BJ (cell line): ENCODE results near the gene NFKBIZ. TPM values are rescaled to one million over a fixed set of nuclear protein-coding genes. Genes with fewer than 3 reads are reported as not detected.

ENCODE experiments used
- CTCF ChIA-PET: fragments of 350-600 bp; formaldehyde crosslinking; extraction: SDS; loops from one replicate; lab custom pipeline; 2021; ENCODE audit warnings: antibody characterized with exemption, inconsistent platforms; lab: Yijun Ruan, JAX
- POLR2A ChIA-PET: fragments of 300-600 bp; sonication (Branson Sonifier 250); formaldehyde crosslinking; extraction: SDS; loops from one replicate; lab custom pipeline; 2021; ENCODE audit warnings: antibody characterized with exemption; lab: Charles Lee
- DNase-seq: peaks from one replicate; pipeline ENCODE4 v3.0.0-alpha.2; 2011; ENCODE audit warnings: low read depth
- H3K27me3 ChIP-seq: 2 replicates; pipeline ENCODE4 v1.6.0; 2011; ENCODE audit warnings: low read length; ENCODE audit not compliant: control insufficient read depth, insufficient read depth
- H3K36me3 ChIP-seq: 2 replicates; pipeline ENCODE4 v1.5.1; 2011; ENCODE audit warnings: low read length; ENCODE audit not compliant: control insufficient read depth, insufficient read depth
- H3K4me3 ChIP-seq: 2 replicates; pipeline ENCODE4 v1.5.1; 2011; ENCODE audit warnings: low read depth, mild to moderate bottlenecking, control low read depth, low read length
- CTCF ChIP-seq: IDR thresholded peaks from 2 replicates; pipeline ENCODE4 v1.5.1; 2011; ENCODE audit warnings: low read depth, mild to moderate bottlenecking, control low read depth, inconsistent platforms, low read length, moderate library complexity; ENCODE audit not compliant: insufficient read depth
- polyA plus RNA-seq: library from polyadenylated mRNA; depleted of rRNA; stranded (reverse); fragments of >200 nt; gene quantifications from 2 replicates; pipeline ENCODE4 v1.2.3, GENCODE V29; 2011

NFKBIZ gene
- polyA plus RNA-seq, 1 experiment, result 50.1 TPM

GRCh38 chr3:101888653-101889052 is 39.3 kb downstream of the NFKBIZ start:
- ChIA-PET CTCF (no interaction called here), POLR2A (no interaction called here)
- DNase-seq, result no peak
- no peak for TF ChIP-seq CTCF
- H3K4me3 ChIP-seq, result no peak overlapping the region
- H3K36me3 ChIP-seq, result no peaks in the 10 kb centered on the region
- no peaks in the 10 kb centered on the region for H3K27me3 ChIP-seq

- TF ChIP-seq CTCF, result no peak
- no peaks in the 10 kb centered on the region for H3K27me3 ChIP-seq
- H3K4me3 ChIP-seq, result no peak overlapping the region
- POLR2A ChIA-PET, result interaction anchor here (0.5 to 0.6 kb wide), 2 partner anchors 10 to 56 kb away, joined by 3 read pairs; no protein-coding TSS in a partner anchor
- CTCF ChIA-PET, result interaction anchor here (0.5 kb wide), 1 partner anchor 24 kb away, joined by 5 read pairs; no protein-coding TSS in a partner anchor
- DNase-seq, result peak; percentile 61
- no peaks in the 10 kb centered on the region for H3K36me3 ChIP-seq
Measured at GRCh38 chr3:101890716-101891115, 41.4 kb downstream of the NFKBIZ start.

- Histone ChIP-seq H3K36me3 (no peaks in the 10 kb centered on the region), H3K4me3 (no peak overlapping the region), H3K27me3 (no peaks in the 10 kb centered on the region)
- ChIA-PET CTCF (no interaction called here), POLR2A (no interaction called here)
- DNase-seq, result no peak
- no peak for TF ChIP-seq CTCF
Measured at GRCh38 chr3:101892648-101893047, 43.3 kb downstream of the NFKBIZ start.

GRCh38 chr3:101896083-101896757 is 46.9 kb downstream of the NFKBIZ start:
- Histone ChIP-seq H3K36me3 (no peaks in the 10 kb centered on the region), H3K27me3 (no peaks in the 10 kb centered on the region), H3K4me3 (no peak overlapping the region)
- CTCF ChIA-PET, result interaction anchor here (0.7 kb wide), 1 partner anchor 53 kb away, joined by 3 read pairs; no protein-coding TSS in a partner anchor
- POLR2A ChIA-PET, result no interaction called here
- no peak for DNase-seq
- TF ChIP-seq CTCF, result no peak

GRCh38 chr3:101897013-101897412 is 47.7 kb downstream of the NFKBIZ start:
- Histone ChIP-seq H3K4me3 (no peak overlapping the region), H3K27me3 (no peaks in the 10 kb centered on the region), H3K36me3 (no peaks in the 10 kb centered on the region)
- CTCF ChIA-PET, result no interaction called here
- no peak for DNase-seq
- TF ChIP-seq CTCF, result no peak
- POLR2A ChIA-PET, result no interaction called here
